Measurements from ENCODE around the gene GAB4. TPM values are rescaled to one million over a fixed set of nuclear protein-coding genes. Genes with fewer than 3 reads are reported as not detected.

Gene GAB4
- total and polyA plus RNA-seq, 2 of the 4 experiments (the other 2 are of a cell fraction) = not detected

DNA sequence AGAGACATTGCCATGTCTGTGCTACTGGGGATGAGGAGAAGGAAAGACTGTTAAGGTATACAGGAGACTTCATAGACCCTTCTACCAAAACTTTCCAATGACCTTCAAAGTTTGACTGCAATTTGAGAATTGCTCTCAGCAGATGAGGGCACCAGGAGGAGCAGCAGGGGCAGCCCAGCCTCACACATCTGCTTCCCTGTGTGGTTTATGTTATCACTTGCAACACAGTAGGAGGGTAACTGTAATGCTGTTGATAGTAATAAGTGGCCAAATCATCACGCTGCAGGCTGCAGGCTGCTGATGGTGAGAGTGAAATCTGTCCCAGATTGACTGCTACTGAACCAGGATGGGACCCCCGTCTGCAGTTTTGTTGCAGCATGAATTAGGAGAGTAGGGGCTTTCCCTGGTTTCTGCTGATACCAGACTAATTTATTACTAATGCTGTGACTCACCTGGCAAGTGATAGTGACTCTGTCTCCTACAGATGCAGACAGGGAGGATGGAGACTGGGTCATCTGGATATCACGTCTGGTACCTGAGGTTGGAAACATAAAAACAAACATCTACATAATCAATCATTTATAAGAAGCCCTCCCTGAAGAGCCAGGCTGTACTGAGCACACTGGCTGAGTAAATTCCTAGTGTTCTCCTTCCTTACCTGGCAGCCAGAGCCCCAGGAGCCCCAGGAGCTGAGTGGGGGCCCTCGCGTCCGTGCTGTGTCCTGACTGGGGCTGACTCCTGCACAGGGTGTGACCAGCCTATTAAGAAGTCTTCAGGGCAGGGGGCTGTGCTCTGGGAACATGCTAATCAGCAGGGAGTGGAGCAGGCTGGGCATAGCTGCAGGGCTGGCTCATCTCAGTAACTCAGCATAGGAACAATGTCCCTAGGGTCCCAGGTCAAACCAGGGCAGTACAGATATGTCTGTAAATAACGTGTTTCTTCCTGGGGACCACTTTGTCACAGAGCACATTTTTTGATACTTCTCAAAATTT, 74.4 kb downstream of the GAB4 start:
- dilution Hi-C loops (cut with HindIII; ENCODE audit: low sequenced_read_pairs, unreplicated experiment) (no loop called here), intact Hi-C loops (cut with micrococcal nuclease) (no loop called here), in situ Hi-C loops (cut with MboI; ENCODE audit: low sequenced_read_pairs) (no loop called here)
- H3K14ac ChIP-seq (replicated peaks; ENCODE audit: low read depth, low read length) = no peak overlapping the region
- H2AK9ac ChIP-seq (replicated peaks; ENCODE audit: low read depth, low read length, poor library complexity) = no peak overlapping the region
- H3K56ac ChIP-seq (ENCODE audit: extremely low read depth, insufficient read depth, low read length) = no peak overlapping the region
- DNase-seq = no peak
- H3K79me1 ChIP-seq (ENCODE audit: low read depth in 1 of 2, low read length in 2 of 2) = no peaks in the 10 kb centered on the region
- H4K8ac ChIP-seq (ENCODE audit: low read depth in 2 of 2, low read length in 2 of 2) = no peak overlapping the region
- no peak overlapping the region for H2AFZ ChIP-seq (replicated peaks; ENCODE audit: low read length, poor library complexity)
- no peak overlapping the region for H3K27ac ChIP-seq (ENCODE audit: insufficient read depth, low read length)
- CTCF ChIA-PET = no interaction called here
- no peak overlapping the region for H2BK120ac ChIP-seq (ENCODE audit: low read depth, low read length)
- H3K36me3 ChIP-seq (ENCODE audit: control insufficient read depth, insufficient read depth, low read length) = no peaks in the 10 kb centered on the region
- no peak overlapping the region for H2AK5ac ChIP-seq (ENCODE audit: low read depth, low read length)
- no peak overlapping the region for H4K91ac ChIP-seq (ENCODE audit: insufficient read depth, low read depth, low read length)
- H3K9ac ChIP-seq (ENCODE audit: low read depth, low read length) = no peak overlapping the region
- no peak for ATAC-seq (ENCODE audit: low read depth)
- no peaks in the 10 kb centered on the region for H3K27me3 ChIP-seq (ENCODE audit: control insufficient read depth, insufficient read depth, low read length)
- H2BK15ac ChIP-seq (ENCODE audit: low read depth, low read length) = no peak overlapping the region
- no peaks in the 10 kb centered on the region for H3K9me3 ChIP-seq (ENCODE audit: control insufficient read depth, insufficient read depth, low read length)
- H3K18ac ChIP-seq (ENCODE audit: low read depth, low read length) = no peak overlapping the region
- BruUV-seq (replicated peaks) = no TSS peak
- H3K4me1 ChIP-seq (ENCODE audit: control insufficient read depth, insufficient read depth, low read length) = no peaks in the 10 kb centered on the region
- H2BK5ac ChIP-seq (ENCODE audit: low read depth, low read length, poor library complexity, severe bottlenecking) = no peak overlapping the region
- no peaks in the 10 kb centered on the region for H3K9me1 ChIP-seq (ENCODE audit: insufficient read depth, low read length)
- no peak overlapping the region for H3K23ac ChIP-seq (ENCODE audit: low read depth, low read length)
- no peak overlapping the region for H3K4me2 ChIP-seq (ENCODE audit: low read depth, low read length)
- no peak overlapping the region for H2BK20ac ChIP-seq (ENCODE audit: low read depth, low read length)
- no peak overlapping the region for H4K5ac ChIP-seq (ENCODE audit: low read depth, low read length)
- no peak overlapping the region for H3K4me3 ChIP-seq (ENCODE audit: insufficient read depth, low read depth, low read length)
- no peak overlapping the region for H3K4ac ChIP-seq (ENCODE audit: low read depth, low read length)
- H4K20me1 ChIP-seq (ENCODE audit: insufficient read depth, low read length) = no peaks in the 10 kb centered on the region
- WGBS, 2 experiments (ENCODE audit: extremely low coverage in 2 of 2, insufficient read length in 1 of 2) = no CpG with 5 or more reads among the region's 7 CpGs
- POLR2A ChIA-PET (ENCODE audit: unreplicated experiment) = no interaction called here
- no peak for TF ChIP-seq MAZ (IDR thresholded peaks at IDR 0.05; ENCODE audit: borderline replicate concordance, low read depth, low read length)
- TF ChIP-seq, protein P1, sequence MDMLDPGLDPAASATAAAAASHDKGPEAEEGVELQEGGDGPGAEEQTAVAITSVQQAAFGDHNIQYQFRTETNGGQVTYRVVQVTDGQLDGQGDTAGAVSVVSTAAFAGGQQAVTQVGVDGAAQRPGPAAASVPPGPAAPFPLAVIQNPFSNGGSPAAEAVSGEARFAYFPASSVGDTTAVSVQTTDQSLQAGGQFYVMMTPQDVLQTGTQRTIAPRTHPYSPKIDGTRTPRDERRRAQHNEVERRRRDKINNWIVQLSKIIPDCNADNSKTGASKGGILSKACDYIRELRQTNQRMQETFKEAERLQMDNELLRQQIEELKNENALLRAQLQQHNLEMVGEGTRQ (IDR thresholded peaks at IDR 0.05; ENCODE audit: low read depth, low read length) = no peak
- no peak for TF ChIP-seq CEBPB (IDR thresholded peaks at IDR 0.05; ENCODE audit: low read depth, low read length)
- TF ChIP-seq MXI1 (IDR thresholded peaks at IDR 0.05; ENCODE audit: borderline replicate concordance, low read depth, low read length) = no peak
- TF ChIP-seq, protein P2, sequence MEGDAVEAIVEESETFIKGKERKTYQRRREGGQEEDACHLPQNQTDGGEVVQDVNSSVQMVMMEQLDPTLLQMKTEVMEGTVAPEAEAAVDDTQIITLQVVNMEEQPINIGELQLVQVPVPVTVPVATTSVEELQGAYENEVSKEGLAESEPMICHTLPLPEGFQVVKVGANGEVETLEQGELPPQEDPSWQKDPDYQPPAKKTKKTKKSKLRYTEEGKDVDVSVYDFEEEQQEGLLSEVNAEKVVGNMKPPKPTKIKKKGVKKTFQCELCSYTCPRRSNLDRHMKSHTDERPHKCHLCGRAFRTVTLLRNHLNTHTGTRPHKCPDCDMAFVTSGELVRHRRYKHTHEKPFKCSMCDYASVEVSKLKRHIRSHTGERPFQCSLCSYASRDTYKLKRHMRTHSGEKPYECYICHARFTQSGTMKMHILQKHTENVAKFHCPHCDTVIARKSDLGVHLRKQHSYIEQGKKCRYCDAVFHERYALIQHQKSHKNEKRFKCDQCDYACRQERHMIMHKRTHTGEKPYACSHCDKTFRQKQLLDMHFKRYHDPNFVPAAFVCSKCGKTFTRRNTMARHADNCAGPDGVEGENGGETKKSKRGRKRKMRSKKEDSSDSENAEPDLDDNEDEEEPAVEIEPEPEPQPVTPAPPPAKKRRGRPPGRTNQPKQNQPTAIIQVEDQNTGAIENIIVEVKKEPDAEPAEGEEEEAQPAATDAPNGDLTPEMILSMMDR (conservative IDR thresholded peaks at IDR 0.05; ENCODE audit: low read depth, low read length) = no peak
- TF ChIP-seq RFX5 (IDR thresholded peaks at IDR 0.05; ENCODE audit: low read depth, low read length) = no peak
- no peak for TF ChIP-seq FOS (IDR thresholded peaks at IDR 0.05; ENCODE audit: low read depth, low read length)
- TF ChIP-seq RAD21 (IDR thresholded peaks at IDR 0.05; ENCODE audit: low read length) = no peak
- TF ChIP-seq BHLHE40 (IDR thresholded peaks at IDR 0.05; ENCODE audit: low read depth, low read length) = no peak
- no peak for TF ChIP-seq RCOR1 (IDR thresholded peaks at IDR 0.05; ENCODE audit: insufficient replicate concordance, low read length)
- TF ChIP-seq MAFK (IDR thresholded peaks at IDR 0.05; ENCODE audit: low read depth, low read length) = no peak
- TF ChIP-seq CHD1 (IDR thresholded peaks at IDR 0.05; ENCODE audit: low read depth, low read length) = no peak
- TF ChIP-seq SMC3 (IDR thresholded peaks at IDR 0.05; ENCODE audit: low read depth, low read length) = no peak
- no peak for TF ChIP-seq POLR2A (IDR thresholded peaks at IDR 0.05; ENCODE audit: low read depth, low read length)
- TF ChIP-seq NFE2L2 (IDR thresholded peaks at IDR 0.05; ENCODE audit: low read depth, low read length) = no peak

Measured in IMR-90 (cell line).